DOHH2 (cell line): Measurements from ENCODE around the gene NKAIN2.

Experiments used
- EZH2phosphoT487 ChIP-seq: fragments of 200-600 bp; sonication (generic); IDR thresholded peaks from 2 replicates; pipeline ENCODE4 v1.6.1; 2017; ENCODE audit warnings: borderline replicate concordance, mild to moderate bottlenecking, antibody characterized with exemption, low read length, moderate library complexity, mixed read lengths
- TF ChIP-seq, protein P1 (sequence below): fragments of 200-600 bp; sonication (generic); IDR thresholded peaks from one replicate; pipeline ENCODE4 v1.5.1; 2014; ENCODE audit warnings: antibody characterized with exemption, mild to moderate bottlenecking, low read depth, low read length; ENCODE audit not compliant: poor library complexity, severe bottlenecking

DNA sequence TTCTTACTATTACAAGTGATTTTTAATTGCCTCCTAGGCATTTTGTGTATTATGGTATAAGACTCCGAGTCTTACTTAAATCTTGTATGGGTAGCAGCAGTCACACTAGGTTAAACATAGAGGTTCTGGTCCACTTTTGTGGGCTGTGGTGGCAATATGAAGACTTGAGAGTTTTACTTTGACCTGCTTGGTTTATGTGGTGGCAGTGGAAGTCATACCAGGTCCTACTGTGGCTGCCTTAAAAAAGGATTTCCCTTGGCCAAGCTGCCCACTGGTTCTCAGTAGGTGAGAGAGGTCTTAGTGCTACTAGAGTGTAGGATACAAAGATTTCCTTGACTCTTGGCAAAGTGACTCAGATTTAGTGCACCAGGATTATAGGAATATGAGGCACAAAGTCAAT lies 44.2 kb upstream of the NKAIN2 start:
- TF ChIP-seq, protein P1, sequence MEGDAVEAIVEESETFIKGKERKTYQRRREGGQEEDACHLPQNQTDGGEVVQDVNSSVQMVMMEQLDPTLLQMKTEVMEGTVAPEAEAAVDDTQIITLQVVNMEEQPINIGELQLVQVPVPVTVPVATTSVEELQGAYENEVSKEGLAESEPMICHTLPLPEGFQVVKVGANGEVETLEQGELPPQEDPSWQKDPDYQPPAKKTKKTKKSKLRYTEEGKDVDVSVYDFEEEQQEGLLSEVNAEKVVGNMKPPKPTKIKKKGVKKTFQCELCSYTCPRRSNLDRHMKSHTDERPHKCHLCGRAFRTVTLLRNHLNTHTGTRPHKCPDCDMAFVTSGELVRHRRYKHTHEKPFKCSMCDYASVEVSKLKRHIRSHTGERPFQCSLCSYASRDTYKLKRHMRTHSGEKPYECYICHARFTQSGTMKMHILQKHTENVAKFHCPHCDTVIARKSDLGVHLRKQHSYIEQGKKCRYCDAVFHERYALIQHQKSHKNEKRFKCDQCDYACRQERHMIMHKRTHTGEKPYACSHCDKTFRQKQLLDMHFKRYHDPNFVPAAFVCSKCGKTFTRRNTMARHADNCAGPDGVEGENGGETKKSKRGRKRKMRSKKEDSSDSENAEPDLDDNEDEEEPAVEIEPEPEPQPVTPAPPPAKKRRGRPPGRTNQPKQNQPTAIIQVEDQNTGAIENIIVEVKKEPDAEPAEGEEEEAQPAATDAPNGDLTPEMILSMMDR, result no peak
- no peak for TF ChIP-seq EZH2phosphoT487
